Measurements from ENCODE around the gene TESMIN.

- TF ChIP-seq POLR2A (IDR thresholded peaks at IDR 0.05), result no peak
- TF ChIP-seq CTCF (IDR thresholded peaks at IDR 0.05), result no peak
- TF ChIP-seq POLR2AphosphoS5 (IDR thresholded peaks at IDR 0.05), result no peak
- no peak for TF ChIP-seq EP300 (IDR thresholded peaks at IDR 0.05)
These were observed 42.3 kb downstream of the TESMIN start for GRCh38 chr11:68709062-68709461.
